Epithelial cell of esophagus (primary cell): ENCODE results near the gene PSTPIP1.

Experiments used
- DNase-seq: peaks from one replicate; pipeline ENCODE4 v3.0.0; 2010; ENCODE audit warnings: low read depth
- H3K4me3 ChIP-seq: 2 replicates; pipeline ENCODE4 v1.5.1; 2011; ENCODE audit warnings: mild to moderate bottlenecking, low read length, control low read depth
- CTCF ChIP-seq: IDR thresholded peaks from 2 replicates; pipeline ENCODE4 v1.5.1; 2011; ENCODE audit warnings: low read depth, mild to moderate bottlenecking, low read length, control low read depth, inconsistent platforms; ENCODE audit not compliant: insufficient read depth; ENCODE audit errors: missing control alignments

Gene PSTPIP1

GRCh38 chr15:76972389-76973361 is 22.3 kb upstream of the PSTPIP1 start:
- H3K4me3 ChIP-seq, result no peak overlapping the region
- no peak for DNase-seq
- TF ChIP-seq CTCF, result no peak

GRCh38 chr15:76973362-76973743 is 21.6 kb upstream of the PSTPIP1 start:
- peak; percentile 28 for TF ChIP-seq CTCF
- no peak overlapping the region for H3K4me3 ChIP-seq
- peak; percentile 34 for DNase-seq

GRCh38 chr15:76973906-76974305 is 21.0 kb upstream of the PSTPIP1 start:
- no peak for TF ChIP-seq CTCF
- no peak overlapping the region for H3K4me3 ChIP-seq
- no peak for DNase-seq

GRCh38 chr15:76974456-76975036 is 20.4 kb upstream of the PSTPIP1 start:
- no peak for TF ChIP-seq CTCF
- no peak for DNase-seq
- H3K4me3 ChIP-seq, result no peak overlapping the region

GRCh38 chr15:76976141-76976540 is 18.8 kb upstream of the PSTPIP1 start:
- no peak for DNase-seq
- TF ChIP-seq CTCF, result no peak
- no peak overlapping the region for H3K4me3 ChIP-seq

- H3K4me3 ChIP-seq, result no peak overlapping the region
- peak; percentile 35 for DNase-seq
- no peak for TF ChIP-seq CTCF
These were observed 18.2 kb upstream of the PSTPIP1 start for GRCh38 chr15:76976572-76977270.
